Measurements from ENCODE around the gene ITPR2. TPM values are rescaled to one million over a fixed set of nuclear protein-coding genes. Genes with fewer than 3 reads are reported as not detected.

ITPR2 gene
- polyA plus RNA-seq, 1 of the 3 experiments (the other 2 are of a cell fraction): 2.3 TPM

GRCh38 chr12:26323673-26324072 lies 509.3 kb downstream of the ITPR2 start:
- no peaks in the 10 kb centered on the region for H3K79me2 ChIP-seq (ENCODE audit: insufficient read depth)

More at GRCh38 chr12:26323673-26324072, 509.3 kb downstream of the ITPR2 start:
- Histone ChIP-seq H3K9me2 (no peaks in the 10 kb centered on the region), H3K36me3 (replicated peaks in 1 of 2; ENCODE audit: control insufficient read depth in 1 of 2, insufficient read depth in 2 of 2, low read length in 1 of 2) (no peaks in the 10 kb centered on the region), H2AFZ (ENCODE audit: low read depth) (no peak overlapping the region), H3K27me3 (ENCODE audit: insufficient read depth) (no peaks in the 10 kb centered on the region), H3K9me3 (no peaks in the 10 kb centered on the region), H3K4me3 (ENCODE audit: low read depth in 2 of 2, low read length in 1 of 2) (no peak overlapping the region), H3K4me1 (ENCODE audit: control insufficient read depth in 1 of 2, insufficient read depth in 2 of 2, low read depth in 1 of 2, low read length in 1 of 2) (peaks cover 0 to 3% of the 10 kb centered on the region in 2 experiments; a peak in 2 of 4 replicates), H4K20me1 (ENCODE audit: insufficient read depth) (no peaks in the 10 kb centered on the region), H3K27ac (ENCODE audit: low read depth in 2 of 2, low read length in 1 of 2) (no peak overlapping the region), H3K9ac (no peak overlapping the region), H3F3A (replicated peaks; ENCODE audit: insufficient read depth) (peaks cover 4% of the 10 kb centered on the region), H3K4me2 (no peak overlapping the region)
- POLR2A ChIA-PET: no interaction called here
- no peak for TF ChIP-seq RAD21 (IDR thresholded peaks at IDR 0.05; ENCODE audit: low read length)
- TF ChIP-seq RCOR1 (IDR thresholded peaks at IDR 0.05; ENCODE audit: low read length): no peak
- no peak for TF ChIP-seq REST (IDR thresholded peaks at IDR 0.05; ENCODE audit: low read depth, low read length)
- TF ChIP-seq TAF1 (IDR thresholded peaks at IDR 0.05; ENCODE audit: borderline replicate concordance, low read depth, low read length): no peak
- TF ChIP-seq USF2 (IDR thresholded peaks at IDR 0.05; ENCODE audit: borderline replicate concordance, low read depth, low read length): no peak
- TF ChIP-seq TEAD4 (IDR thresholded peaks at IDR 0.05; ENCODE audit: borderline replicate concordance, insufficient read depth): no peak
- TF ChIP-seq MXI1 (IDR thresholded peaks at IDR 0.05; ENCODE audit: low read depth, low read length): no peak
- TF ChIP-seq EZH2phosphoT487 (IDR thresholded peaks at IDR 0.05; ENCODE audit: borderline replicate concordance, low read depth): no peak
- TF ChIP-seq NFIC (IDR thresholded peaks at IDR 0.05; ENCODE audit: borderline replicate concordance): no peak
- no peak for TF ChIP-seq CHD2 (IDR thresholded peaks at IDR 0.05; ENCODE audit: low read length, partially characterized antibody)
- no peak for TF ChIP-seq FOSL2 (IDR thresholded peaks at IDR 0.05; ENCODE audit: borderline replicate concordance, low read depth)
- no peak for TF ChIP-seq GATA2 (CRISPR knock-in tag; IDR thresholded peaks at IDR 0.05)
- no peak for TF ChIP-seq POLR2AphosphoS5 (IDR thresholded peaks at IDR 0.05; ENCODE audit: low read depth, low read length)
- TF ChIP-seq FOXM1 (IDR thresholded peaks at IDR 0.05; ENCODE audit: low read depth): no peak
- no peak for TF ChIP-seq SMC3 (IDR thresholded peaks at IDR 0.05; ENCODE audit: low read depth, low read length)
- no peak for TF ChIP-seq GABPA (IDR thresholded peaks at IDR 0.05; ENCODE audit: low read depth)
- TF ChIP-seq NRF1 (IDR thresholded peaks at IDR 0.05; ENCODE audit: low read depth, low read length): no peak
- TF ChIP-seq RXRA (IDR thresholded peaks at IDR 0.05; ENCODE audit: borderline replicate concordance, low read depth): no peak
- CTCF ChIA-PET: interaction anchor here (1.3 kb wide), 1 partner anchor 204 kb away, joined by 3 read pairs; no protein-coding TSS in a partner anchor
- 96% methylated on average over 2 of the region's 2 CpGs for WGBS (ENCODE audit: low lambda C conversion rate)
- no peak for DNase-seq
